Breast epithelium (tissue), 3 donors: Measurements from ENCODE around the gene HEXIM1.

Source experiments
- CTCF ChIP-seq, 3 donors: fragments of 450-650 bp; IDR thresholded peaks; one replicate each; pipeline ENCODE4 v1.5.1; 2016 to 2017; ENCODE audit warnings: antibody characterized with exemption in 3 of 3, mild to moderate bottlenecking in 3 of 3, moderate library complexity in 3 of 3
- POLR2AphosphoS5 ChIP-seq, 3 donors: sonication (generic); formaldehyde crosslinking; IDR thresholded peaks; one replicate each; pipeline ENCODE4 v1.6.1; 2017; ENCODE audit warnings: antibody characterized with exemption in 3 of 3

DNA sequence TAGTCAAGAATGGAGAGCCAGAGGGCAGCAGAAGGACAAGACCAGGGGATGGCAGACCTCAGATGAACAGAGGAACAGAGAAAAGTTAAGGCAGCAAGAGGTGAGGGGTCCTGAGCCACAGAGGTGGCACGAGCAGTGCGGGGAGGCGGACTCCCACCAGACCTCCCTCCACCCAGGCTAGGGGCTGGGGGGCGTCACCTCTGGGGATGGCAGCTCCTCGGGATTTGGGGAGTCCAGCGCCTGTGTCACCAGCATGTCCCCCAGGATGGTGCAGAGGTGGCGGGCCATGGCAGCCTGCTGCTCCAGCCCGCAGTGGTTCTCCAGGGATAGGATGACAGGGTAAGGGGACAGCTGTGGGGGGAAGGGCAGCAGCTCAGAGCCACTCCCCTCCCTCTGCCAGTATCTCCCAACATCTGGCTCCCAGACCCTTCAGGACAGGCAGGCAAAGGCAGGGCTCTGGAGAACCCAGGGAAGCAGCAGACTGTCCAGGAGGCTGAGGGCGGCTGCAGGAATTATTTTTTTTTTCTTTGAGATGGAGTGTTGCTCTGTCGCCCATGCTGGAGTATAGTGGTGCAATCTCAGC is 31.8 kb upstream of the HEXIM1 start:
- TF ChIP-seq CTCF (IDR thresholded peaks at IDR 0.05) (no peak), POLR2AphosphoS5 (IDR thresholded peaks at IDR 0.05) (no peak)
